GDM1 (cell line): ENCODE data around the gene CREB3.

Experiments
- DNase-seq: peaks from one replicate; lab custom pipeline; 2025; lab: John Stamatoyannopoulos, UW

Gene CREB3, protein sequence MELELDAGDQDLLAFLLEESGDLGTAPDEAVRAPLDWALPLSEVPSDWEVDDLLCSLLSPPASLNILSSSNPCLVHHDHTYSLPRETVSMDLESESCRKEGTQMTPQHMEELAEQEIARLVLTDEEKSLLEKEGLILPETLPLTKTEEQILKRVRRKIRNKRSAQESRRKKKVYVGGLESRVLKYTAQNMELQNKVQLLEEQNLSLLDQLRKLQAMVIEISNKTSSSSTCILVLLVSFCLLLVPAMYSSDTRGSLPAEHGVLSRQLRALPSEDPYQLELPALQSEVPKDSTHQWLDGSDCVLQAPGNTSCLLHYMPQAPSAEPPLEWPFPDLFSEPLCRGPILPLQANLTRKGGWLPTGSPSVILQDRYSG

DNA sequence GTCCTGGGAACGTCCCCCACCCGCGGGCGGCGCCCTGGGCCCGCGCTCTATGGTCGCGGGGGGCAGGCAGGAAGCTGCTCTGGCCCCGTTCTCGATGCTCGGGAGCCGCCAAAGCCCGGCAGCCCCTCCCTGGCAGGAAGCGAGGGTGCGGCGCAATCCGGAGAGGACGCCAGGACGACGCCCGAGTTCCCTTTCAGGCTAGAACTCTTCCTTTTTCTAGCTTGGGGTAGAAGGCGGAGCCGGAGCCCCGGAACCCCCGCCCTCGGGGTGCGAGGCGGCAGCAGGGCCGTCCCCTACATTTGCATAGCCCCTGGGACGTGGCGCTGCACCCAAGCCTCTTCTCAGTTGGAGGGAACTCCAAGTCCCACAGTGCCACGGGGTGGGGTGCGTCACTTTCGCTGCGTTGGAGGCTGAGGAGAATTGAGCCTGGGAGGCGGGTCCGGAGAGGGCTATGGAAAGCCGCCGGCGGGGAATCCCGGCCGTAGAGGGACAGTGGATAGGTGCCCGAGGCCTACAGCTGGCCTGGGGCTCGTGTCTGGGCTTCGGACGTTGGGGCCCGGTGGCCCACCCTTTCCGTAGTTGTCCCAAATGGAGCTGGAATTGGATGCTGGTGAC, at the start of gene CREB3, which contains the start of gene TLN1:
Gene CREB3, plus strand, starts transcription at position 482 of the 615 bp plus-strand sequence. Its CDS starts 107 bp downstream, at position 589.
Gene TLN1, minus strand, starts transcription at position 11 of the 615 bp plus-strand sequence. CDS start 6,501 bp downstream, outside the sequence.
- peak; percentile 98 for DNase-seq

DNA sequence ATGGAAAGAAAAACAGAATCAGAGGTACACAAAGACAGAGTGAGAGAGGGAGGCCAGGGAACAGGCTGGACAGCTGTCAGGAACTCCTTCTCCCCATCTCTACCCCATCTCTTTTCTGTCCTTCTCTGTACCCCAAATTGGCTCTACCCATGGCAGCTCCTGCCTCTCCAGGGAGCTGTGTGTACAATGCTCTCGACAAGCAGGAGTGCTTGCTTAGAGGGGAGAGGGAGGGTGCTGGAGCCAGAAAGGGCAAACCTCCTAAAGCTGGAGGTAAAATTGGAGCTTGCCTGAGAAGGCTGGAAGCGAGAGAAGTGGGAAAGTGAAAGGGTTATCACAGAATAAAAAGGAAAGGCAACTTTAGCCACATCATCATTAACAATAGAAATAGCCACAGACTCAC, 49.1 kb upstream of the CREB3 start:
- no peak for DNase-seq

DNA sequence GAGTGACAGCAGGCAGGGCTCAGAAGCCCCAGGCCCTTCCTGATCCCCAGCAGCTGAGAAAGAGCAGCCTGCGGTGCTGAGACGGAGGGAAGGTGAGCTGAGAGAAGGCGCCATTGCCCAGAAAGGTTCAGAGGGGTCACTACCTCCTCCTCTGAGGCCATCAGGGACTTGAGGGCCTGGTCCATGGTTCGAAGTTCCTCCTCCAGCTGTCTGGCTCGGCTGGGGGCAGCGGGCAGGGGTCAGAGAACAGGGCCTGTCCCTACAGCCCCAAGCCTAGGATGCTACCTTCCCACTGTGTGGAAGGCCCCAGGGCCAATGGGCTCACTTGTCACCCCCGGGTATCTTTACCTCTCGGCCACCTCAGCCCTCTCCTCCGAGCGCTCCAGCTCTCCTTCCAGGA, 47.5 kb upstream of the CREB3 start:
- no peak for DNase-seq

DNA sequence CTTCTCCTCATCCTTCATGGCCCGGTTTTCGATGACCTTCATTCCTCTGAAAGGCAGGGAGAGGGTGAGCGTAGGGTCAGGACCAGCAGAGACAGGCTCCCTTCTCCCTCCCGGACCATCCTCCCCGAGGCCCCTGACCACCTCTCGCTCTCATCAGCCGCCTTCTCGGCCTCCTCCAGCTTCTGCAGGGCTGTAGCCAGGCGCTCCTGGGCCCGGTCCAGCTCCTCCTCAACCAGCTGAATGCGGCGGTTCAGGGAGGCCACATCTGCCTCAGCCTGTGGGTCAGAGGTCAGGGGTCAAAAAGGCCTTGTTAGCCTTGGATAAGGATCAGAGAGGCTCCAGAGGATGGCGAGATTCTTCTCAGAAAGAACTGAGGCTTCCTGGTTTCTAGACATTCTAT, 47.0 kb upstream of the CREB3 start:
- no peak for DNase-seq

DNA sequence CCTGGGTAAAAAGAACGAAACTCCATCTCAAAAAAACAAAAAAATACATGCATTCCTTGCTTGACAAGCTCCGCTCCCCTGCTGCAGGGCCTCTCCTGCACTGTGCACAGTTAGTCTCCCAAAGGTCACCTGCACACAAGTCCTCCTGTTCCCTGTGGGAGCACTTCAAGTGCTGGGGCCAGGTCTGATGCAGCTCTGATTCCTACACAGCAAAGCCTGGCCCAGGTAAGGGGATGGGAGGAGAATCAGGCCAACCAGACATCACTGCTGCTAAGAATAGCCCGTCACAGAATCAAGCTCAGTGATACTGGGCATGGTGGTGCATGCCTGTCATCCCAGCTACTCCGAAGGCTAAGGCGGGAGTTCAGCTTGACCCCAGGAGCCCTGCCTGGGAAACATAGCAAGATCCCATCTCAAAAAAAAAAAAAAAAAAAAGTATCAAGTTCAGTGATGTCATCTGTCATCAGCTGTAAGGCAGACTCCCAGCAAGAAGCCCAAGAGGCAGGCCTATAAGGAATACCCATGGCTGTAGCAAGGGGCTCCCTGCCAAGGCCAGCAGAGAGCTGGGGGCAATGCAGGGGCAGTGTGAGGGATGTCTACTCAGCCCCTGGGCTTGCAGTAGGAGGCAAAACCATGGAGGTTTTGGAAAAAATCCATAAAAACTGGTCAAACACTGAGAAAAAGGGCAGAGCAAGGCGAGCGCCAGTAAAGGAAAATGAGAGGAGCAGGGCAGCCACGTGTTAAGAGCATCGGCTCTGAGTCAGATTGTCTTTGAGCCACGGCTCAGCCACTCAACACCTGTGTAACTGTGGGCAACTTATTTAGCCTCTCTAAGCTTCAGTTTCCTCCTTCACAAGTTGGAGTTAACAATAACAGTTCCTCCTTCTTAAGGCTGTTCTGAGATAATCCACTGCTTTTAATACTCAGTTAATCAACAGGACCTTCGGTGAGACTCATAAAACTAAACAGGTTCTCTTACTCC, 46.0 kb upstream of the CREB3 start:
- no peak for DNase-seq

DNA sequence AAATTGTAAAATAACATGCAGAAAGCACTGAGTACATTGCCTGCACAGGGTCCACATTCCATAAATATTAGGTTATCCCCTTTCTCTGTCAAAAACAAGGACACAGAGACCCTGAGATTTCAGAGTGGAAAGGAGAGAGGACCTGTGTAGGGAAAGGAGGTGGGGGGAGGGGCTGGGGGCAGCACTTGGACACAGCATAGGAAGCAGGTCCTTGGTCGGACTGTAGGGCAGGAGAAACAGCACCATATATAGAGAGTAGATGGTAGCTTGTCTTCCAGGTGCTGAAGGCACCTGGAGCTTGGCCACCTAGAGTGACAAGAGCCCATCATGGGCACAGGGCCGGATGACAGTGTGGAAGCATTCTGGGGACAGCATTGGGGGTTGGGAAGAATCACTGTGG, 45.2 kb upstream of the CREB3 start:
- no peak for DNase-seq

DNA sequence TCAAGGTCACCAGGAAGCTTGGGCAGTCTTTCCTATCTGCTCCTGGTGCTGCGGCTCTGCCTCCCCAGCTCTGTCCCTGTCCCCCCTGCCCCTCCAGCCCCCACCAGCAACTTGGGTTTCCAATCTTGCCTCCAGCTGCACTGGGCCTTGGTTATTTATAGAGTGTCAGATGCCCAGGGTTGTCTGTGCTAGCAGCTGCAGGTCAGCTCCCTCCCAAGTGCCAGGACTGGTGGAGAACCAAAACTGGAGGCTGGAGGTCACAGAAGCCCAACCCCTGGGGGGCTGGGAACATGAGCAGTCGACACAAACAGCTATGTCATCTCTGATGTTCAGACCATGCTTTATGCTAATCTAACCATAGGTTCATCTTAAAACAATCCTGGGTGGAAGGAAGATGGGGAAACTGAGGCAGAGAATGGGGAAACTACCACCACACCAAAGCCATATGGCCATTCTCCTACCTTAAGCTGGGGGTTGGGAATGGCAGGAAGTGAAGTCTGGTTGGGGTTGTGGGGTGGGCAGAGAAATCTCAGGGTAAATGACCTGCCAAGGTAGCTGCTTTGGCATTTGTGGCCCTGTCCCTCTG, 44.4 kb upstream of the CREB3 start:
- DNase-seq: no peak

DNA sequence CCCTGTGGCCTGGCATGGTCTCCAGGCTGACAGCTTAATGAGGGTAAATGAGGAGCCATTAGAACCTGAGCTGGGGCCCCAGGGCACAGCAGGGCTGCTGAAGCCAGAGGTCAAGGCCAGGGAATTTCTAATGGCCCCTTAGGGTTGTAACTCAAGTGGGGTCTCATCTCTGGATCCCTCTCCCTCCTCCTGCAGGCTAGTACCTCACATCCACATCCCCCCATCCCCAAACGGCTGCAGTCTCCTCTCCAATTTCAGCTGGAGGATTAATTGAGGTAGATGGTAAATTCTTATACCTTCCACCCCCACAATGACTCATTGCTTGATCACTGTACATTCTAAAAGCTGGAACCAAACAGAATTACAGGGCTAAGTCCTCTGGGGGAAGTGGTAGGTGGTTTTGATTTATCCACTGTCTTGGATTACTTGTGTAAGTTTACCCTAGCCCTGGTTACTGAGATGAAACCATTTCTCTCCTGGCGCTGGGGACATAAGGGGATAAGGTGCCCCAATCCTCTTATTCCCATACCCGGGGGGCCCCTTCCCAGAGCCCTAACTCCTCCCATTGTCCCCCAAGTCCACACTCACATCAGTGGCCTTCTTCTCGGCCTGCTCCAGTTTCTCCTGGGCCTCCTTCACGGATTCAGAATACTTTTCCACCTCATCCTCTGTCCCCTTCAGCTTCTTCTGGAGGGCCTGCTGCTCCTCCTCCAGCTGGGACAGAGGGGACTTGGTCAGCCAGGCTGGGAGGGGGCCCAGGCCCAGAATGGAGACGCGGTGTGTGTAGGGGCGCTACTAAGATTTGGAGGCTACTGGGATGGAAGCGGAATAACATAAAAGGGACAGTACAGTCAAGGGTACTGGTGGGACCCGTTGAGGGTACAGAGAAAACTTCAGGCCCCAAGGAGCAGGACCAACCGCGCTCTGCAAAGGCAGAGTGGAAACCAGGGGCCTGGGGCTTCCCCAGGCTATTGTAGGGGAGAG, 43.6 kb upstream of the CREB3 start:
- no peak for DNase-seq

DNA sequence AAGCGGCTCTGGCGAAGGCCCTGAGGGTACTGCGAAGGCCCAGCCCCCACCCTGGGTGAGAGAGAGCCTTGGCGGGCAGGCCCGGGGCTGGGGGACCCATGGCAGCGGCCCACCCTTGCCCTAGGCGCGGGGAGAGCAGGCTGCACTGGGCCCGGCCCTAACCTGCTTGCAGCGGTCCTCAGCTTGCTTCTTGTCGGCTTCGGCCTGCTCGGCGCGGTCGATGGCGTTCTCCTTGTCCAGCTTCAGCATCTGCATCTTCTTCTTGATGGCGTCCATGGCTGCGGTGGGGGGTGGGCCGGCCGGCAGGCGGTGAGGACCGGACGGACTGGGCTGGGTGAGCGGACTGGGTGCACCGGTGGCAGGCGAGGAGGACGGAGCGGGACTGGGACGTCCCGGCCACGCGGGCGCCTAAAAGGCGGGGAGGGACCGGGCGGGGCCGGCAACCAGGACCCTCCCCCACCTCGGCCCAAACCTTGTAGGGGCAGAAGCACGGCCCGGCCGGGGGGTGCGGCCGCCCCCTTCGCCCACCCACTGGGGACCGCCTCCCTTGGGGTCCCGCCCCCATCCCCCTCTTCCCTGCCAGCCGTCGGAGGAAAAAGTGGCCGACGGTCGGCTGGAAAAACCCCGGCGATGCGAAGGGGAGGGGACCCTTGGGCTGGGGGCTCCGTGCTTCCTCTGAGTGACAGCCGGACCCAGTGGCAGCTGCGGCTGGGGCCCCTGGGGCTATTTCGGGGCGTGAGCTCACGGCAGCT, 42.7 kb upstream of the CREB3 start, which contains the start of gene TPM2:
Gene TPM2, minus strand, starts transcription at position 384 of the 752 bp plus-strand sequence. Its CDS starts 108 bp downstream, at position 276.
- DNase-seq: no peak

DNA sequence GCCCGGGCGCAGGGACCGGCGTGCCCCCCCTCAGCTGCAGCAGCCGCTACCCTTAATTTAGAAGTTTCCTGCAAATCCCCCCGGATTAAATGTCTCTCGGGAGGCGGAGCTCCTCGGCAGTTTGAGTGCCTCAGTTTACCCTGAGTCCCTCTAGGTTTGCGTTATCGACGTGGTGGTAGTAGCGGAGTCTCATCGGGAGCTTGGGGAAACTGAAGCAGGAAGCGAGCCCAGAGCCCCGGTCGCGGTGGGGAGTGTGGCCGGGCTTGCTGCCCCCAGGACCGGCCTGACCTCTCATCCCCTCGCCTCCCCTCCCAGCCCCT, 42.2 kb upstream of the CREB3 start:
- DNase-seq: no peak

DNA sequence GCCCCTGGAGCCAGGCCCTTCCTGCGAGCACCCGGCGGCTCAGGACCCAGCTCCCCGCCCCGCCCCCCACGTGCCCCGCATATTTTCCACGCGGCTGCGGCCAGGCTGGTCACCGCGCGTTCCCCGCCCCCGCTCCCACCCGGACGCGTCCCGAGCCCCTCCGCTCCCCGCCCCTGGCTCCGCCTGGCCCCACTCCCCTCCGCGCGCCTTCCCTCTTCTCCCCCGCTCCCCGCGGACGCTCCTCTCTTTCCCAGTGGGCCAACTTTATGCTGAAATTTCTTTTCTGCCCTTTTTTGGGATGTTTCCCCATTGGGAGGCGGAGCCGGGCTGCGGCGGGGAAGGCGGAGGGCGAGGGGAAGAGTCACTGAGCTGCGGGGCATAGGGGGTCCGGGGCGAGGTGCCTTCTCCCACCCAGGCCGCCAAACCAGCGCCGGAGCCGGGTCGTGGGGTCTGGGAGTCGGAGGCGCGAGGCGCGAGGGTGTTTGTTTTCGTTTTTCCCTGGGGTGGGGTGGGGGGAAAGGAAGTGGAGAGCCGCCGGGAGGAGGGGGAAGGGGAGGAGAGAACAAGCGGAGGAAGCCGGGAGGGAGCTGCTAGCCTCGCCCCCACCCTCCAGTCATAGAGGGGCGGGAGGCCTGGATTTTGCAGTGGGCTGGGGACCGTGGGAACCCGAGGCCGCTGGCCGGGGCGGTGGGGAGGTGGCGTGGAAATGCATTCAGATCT, 41.7 kb upstream of the CREB3 start:
- DNase-seq: peak; percentile 47

DNA sequence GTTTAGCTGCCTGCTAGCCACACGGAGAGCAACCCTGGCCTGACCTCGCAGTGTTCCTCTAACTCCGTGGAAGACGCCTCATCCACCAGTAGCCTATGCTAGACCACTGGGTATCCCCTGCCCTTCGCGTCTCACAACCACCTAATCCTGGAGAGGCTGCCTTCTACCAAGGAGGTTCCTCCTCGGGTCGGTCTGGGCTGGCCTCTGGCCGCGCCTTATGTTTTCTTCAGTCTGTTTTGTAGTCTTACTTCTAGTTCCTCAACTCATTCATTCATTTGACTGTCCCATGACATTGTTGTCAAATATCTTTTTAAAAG, 41.2 kb upstream of the CREB3 start:
- DNase-seq: no peak

DNA sequence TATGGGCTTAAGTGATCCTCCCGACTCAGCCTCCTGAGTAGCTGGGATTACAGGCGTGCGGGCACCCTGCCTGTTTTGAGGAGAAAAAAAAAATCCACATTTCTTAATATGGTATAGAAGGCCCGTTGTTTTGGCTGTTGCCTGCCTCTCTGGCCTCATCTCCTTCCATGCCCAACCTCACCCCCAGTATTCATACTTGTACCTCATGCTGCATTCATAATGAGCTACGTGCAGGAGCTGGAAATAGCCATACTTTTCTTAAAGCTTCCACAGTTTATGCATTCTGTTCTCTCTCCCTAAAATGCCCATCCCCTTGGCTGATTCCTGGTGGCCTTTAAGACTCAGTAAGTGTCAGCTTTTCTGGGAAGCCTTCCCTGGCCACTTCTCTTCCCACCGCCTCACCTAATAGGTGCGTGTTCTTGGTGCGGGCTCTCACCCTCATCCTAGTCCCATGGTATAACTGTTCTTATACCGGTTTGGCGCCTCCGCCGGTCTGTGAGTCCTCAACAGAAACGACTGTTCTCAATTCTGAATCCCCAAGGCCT, 40.6 kb upstream of the CREB3 start:
- no peak for DNase-seq

DNA sequence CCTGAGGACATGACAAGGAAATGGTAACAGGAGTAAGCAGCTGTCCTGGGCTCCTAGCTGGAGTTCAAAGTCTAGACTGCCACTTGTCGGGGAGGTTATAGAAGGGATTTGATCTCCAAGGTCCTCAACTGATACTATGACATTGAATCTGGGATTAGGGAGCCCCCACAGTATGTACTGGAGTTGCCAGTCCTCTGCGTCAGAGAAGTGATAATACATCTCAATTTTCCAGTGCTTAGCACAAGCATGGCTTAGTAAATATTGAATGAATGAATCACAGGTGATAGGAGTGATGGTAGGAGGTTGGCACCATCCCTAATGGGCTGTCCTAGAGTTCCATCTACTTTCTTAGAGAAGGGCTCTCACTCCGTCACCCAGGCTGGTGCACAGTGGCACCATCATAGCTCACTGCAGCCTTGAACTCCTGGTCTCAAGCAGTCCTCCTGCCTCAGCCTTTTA, 36.5 kb upstream of the CREB3 start:
- no peak for DNase-seq

DNA sequence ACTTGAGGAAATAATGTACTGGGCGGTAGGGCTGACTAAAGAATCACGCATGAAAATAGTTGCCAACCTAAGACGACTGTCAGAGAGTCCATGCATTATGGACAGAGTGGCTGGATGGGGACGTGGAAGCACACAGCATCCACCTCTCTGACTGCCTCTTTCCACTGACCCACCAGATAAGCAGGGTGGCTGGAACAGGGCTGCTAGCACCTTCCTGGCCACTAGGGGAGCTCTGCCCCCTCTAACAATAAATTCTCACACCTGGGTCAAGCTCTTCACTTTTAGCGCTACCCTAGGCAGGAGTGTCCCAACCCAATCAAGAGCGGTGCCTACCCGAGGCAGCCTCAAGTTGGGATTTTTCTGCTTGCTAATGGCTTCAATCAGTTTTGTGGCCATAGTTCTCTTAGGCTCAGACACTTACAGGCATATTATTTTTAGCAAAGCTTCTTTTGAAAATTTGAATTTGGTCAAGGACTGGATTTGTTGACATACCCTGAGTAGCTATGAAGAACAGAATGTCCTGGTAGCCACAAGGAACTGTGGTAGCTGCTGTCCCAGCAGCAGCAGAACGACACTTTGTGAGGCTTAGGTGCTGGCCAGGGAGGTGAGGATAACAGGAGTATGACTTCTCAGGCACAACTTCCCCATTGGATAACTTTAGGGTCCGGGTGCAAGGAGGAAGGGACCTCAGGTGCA, 35.8 kb upstream of the CREB3 start:
- DNase-seq: peak; percentile 13

DNA sequence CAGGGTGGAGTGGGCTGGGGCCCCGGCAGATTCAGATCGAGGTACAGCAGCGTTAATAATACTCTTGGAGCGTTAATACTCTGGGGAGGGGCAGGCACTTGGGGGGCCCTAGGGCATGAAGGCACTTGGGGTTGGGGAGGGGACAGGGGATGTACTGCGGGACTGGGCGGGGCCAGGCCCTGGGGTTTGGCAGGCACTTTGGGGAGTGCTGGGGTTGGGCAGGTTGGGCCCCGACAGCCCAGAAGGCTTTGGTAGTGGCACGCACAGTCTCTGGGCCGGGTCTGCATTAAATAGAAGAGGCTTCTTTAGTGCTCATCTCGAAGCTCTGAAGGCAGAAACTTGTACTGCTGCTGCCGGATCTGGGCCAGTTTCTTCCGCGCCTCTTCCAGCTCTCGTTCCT, 35.0 kb upstream of the CREB3 start:
- DNase-seq: no peak

DNA sequence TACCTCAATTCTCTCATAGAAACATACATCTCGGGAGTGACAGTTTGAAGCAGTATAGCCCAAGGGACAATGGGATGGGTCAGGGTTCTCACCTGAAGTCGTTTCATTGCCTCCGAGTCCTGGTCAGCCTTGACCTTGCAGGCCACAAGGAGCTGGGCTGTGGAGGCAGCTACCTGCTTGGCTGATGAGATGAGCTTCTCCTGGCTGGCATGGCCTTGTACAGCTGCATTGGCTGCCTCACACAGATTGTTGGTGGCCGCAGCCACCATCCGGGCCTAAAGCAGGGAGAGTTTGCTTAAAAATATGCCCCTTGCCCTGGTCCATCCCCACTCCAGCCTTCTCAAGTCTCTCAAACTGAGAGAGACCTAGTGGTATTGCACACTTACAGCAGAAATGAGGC, 34.2 kb upstream of the CREB3 start:
- no peak for DNase-seq

DNA sequence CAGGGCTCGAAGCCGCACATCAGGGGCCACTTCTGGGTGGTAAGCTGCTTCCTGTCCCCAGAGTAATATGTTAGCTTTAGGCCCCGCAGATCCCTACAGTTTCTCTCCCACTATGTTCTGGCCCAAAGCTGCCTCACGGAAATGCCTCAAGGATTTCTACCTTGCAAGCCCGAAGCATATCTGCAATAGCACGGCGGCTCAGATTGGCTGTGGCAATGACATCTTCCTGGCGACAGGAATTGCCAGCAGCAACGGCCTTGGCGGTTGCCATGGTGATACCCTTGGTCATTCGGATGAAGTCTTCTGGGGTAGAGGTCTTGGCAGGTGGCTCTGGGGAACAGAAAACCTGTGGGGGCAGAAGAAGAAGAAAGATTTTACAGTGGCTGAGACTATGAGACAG, 32.4 kb upstream of the CREB3 start:
- DNase-seq: no peak

DNA sequence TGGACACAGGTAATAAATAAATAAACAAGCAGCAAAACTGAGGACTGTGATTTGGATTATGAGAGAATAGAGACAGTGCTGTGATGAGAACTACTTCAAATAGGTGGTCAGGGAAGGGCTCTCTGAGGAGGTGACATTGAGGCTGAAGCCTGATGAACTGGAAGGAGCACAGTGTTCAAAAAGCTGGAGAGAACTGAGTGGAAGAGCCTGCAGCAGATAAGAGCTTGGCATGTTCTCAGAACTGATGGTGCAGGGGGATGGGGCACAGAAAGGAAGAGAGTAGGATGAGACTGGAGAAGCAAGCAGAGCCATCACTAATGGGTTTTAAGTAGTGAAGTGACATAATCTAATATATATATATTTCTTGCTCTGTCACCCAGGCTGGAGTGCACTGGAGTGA, 31.5 kb upstream of the CREB3 start:
- no peak for DNase-seq
